ENCODE data around the gene OR6S1. TPM values are rescaled to one million over a fixed set of nuclear protein-coding genes. Genes with fewer than 3 reads are reported as not detected.
"Not testable (repeated sequence)": the region's sequence is repeated elsewhere in the genome, so short reads cannot be mapped to it uniquely, and the experiment has no call there.

The OR6S1 gene
- polyA plus RNA-seq, 1 donor = not detected

- DNase-seq = no peak
Measured at GRCh38 chr14:20631023-20631879, 10.2 kb downstream of the OR6S1 start.

GRCh38 chr14:20630340-20631022 lies 11.0 kb downstream of the OR6S1 start:
- DNase-seq = no peak

GRCh38 chr14:20628063-20628854 lies 13.2 kb downstream of the OR6S1 start:
- no peak for DNase-seq

- no peak for DNase-seq
Measured at GRCh38 chr14:20627346-20628027, 14.0 kb downstream of the OR6S1 start.

GRCh38 chr14:20626274-20626673 lies 15.2 kb downstream of the OR6S1 start:
- DNase-seq = no peak

- no peak for DNase-seq
Measured at GRCh38 chr14:20624495-20625070, 16.9 kb downstream of the OR6S1 start.

GRCh38 chr14:20623798-20624197 lies 17.7 kb downstream of the OR6S1 start:
- DNase-seq = no peak

- no peak for DNase-seq
Measured at GRCh38 chr14:20622816-20623291, 18.6 kb downstream of the OR6S1 start.

GRCh38 chr14:20620798-20621478 lies 20.6 kb downstream of the OR6S1 start:
- DNase-seq = no peak

GRCh38 chr14:20619688-20620087 lies 21.8 kb downstream of the OR6S1 start:
- DNase-seq = not testable (repeated sequence)

GRCh38 chr14:20618271-20618749 lies 23.2 kb downstream of the OR6S1 start:
- DNase-seq = no peak

GRCh38 chr14:20617138-20618003 lies 24.1 kb downstream of the OR6S1 start:
- no peak for DNase-seq

GRCh38 chr14:20615996-20616395 lies 25.5 kb downstream of the OR6S1 start:
- DNase-seq = no peak

GRCh38 chr14:20614038-20614840 lies 27.3 kb downstream of the OR6S1 start:
- no peak for DNase-seq

- peak; percentile 95 for DNase-seq
Measured at GRCh38 chr14:20613094-20614037, 28.1 kb downstream of the OR6S1 start.

- DNase-seq = no peak
Measured at GRCh38 chr14:20612403-20612802, 29.1 kb downstream of the OR6S1 start.

GRCh38 chr14:20611277-20611676 lies 30.2 kb downstream of the OR6S1 start:
- no peak for DNase-seq
